Spleen (tissue), 11 donors: ENCODE measurements around the gene AGAP2. TPM values are rescaled to one million over a fixed set of nuclear protein-coding genes. Genes with fewer than 3 reads are reported as not detected.
A peak's percentile ranks its signal among the peaks of the same experiment; 100 is the strongest.

Experiments used
- DNase-seq: peaks from one replicate; pipeline ENCODE4 v3.0.0-alpha.2; 2020
- H3K27ac ChIP-seq, 8 donors: fragments of 200-600 bp; sonication (generic) in 7 of 8; 1 replicate in 4 of 8; 2 replicates in 4 of 8; pipeline versions ENCODE4 v1.5.0 to v1.8.0; 2016 to 2021; ENCODE audit warnings: inconsistent platforms in 4 of 8, mild to moderate bottlenecking in 4 of 8, moderate library complexity in 1 of 8
- H3K27me3 ChIP-seq, 7 donors: fragments of 200-600 bp; sonication (generic) in 6 of 7; replicated peaks in 1 of 7; 1 replicate in 4 of 7; 2 replicates in 3 of 7; pipeline versions ENCODE4 v1.5.0 to v1.8.0; 2016 to 2021; ENCODE audit warnings: inconsistent platforms in 3 of 7, mild to moderate bottlenecking in 1 of 7
- H3K36me3 ChIP-seq, 6 donors: fragments of 200-600 bp; sonication (generic) in 5 of 6; 1 replicate in 4 of 6; 2 replicates in 2 of 6; pipeline versions ENCODE4 v1.5.0 to v1.8.0; 2016 to 2021; ENCODE audit warnings: inconsistent platforms in 2 of 6
- H3K4me1 ChIP-seq, 6 donors: fragments of 200-600 bp; sonication (generic) in 5 of 6; 1 replicate in 3 of 6; 2 replicates in 3 of 6; pipeline versions ENCODE4 v1.5.0 to v1.8.0; 2016 to 2021; ENCODE audit warnings: inconsistent platforms in 3 of 6
- H3K4me3 ChIP-seq, 8 donors: fragments of 200-600 bp; sonication (generic) in 7 of 8; 1 replicate in 4 of 8; 2 replicates in 4 of 8; pipeline versions ENCODE4 v1.5.0 to v1.8.0; 2016 to 2021; ENCODE audit warnings: inconsistent platforms in 4 of 8, mild to moderate bottlenecking in 4 of 8, moderate library complexity in 2 of 8
- H3K9me3 ChIP-seq, 8 donors: fragments of 200-600 bp; sonication (generic) in 7 of 8; 1 replicate in 4 of 8; 2 replicates in 4 of 8; pipeline versions ENCODE4 v1.5.0 to v1.8.0; 2016 to 2021; ENCODE audit warnings: inconsistent platforms in 4 of 8
- CTCF ChIP-seq, 11 experiments: fragments of 200-600 bp in 7 of 11; fragments of 450-650 bp in 4 of 11; sonication (generic) in 4 of 11; IDR thresholded peaks in 8 of 11; conservative IDR thresholded peaks in 3 of 11; 1 replicate in 7 of 11; 2 replicates in 4 of 11; pipeline versions ENCODE4 v1.4.0 to v1.8.0; 2016 to 2021; ENCODE audit warnings: antibody characterized with exemption in 11 of 11, inconsistent platforms in 4 of 11, mild to moderate bottlenecking in 1 of 11
- POLR2A ChIP-seq, 3 donors: fragments of 450-650 bp; IDR thresholded peaks; one replicate each; pipeline ENCODE4 v1.5.1; 2017; ENCODE audit warnings: antibody characterized with exemption in 3 of 3, mild to moderate bottlenecking in 1 of 3
- POLR2AphosphoS5 ChIP-seq, 3 donors: sonication (generic); formaldehyde crosslinking; IDR thresholded peaks; one replicate each; pipeline ENCODE4 v1.5.1; 2017; ENCODE audit warnings: antibody characterized with exemption in 3 of 3
- WGBS, 5 donors: extraction: QIAGEN DNeasy Blood & Tissue Kit in 3 of 5; methylation state at CpG; one replicate each; pipeline versions ENCODE4 v1.1.5 to v1.1.7; 2013 to 2018; 5-methylcytosine and 5-hydroxymethylcytosine counted together
- intact Hi-C: fragments of 100-400 bp; cut with DNase I; formaldehyde crosslinking; loops from one replicate; pipeline ENCODE4 v1.15.0; 2023; ENCODE audit warnings: low total_unique reads
- polyA plus RNA-seq, 3 donors: library from polyadenylated mRNA; stranded (reverse); fragments of 200-250 nt; gene quantifications; one replicate each; pipeline ENCODE4 v1.2.1, GENCODE V29; 2013
- total RNA-seq, 7 donors: library from RNA; depleted of rRNA in 3 of 7; stranded (reverse); fragments of >200 nt in 3 of 7; fragmentation: NEBNext Ultra II Directional in 4 of 7; extraction: Animal tissue kit (Norgen Biotek cat#: 25700) in 4 of 7; gene quantifications; one replicate each; pipeline versions ENCODE4 v1.1.0 to v1.2.1, GENCODE V29; 2016 to 2021
- donor health status: healthy with polysubstance abuse.
- donor health status: DM: no; HTN: no; CAD: no; lungs with moderate emphysema.
- donor health status: DM: no; HTN: no; CAD: no.
- donor health status: Bipolar disorder and iron deficiency.
- donor health status: healthy.
- donor health status: DM: no; HTN: no; CAD: no.
- donor health status: DM: yes; HTN: yes; CAD: no.

AGAP2 gene
- total and polyA plus RNA-seq, 10 donors, result 5.5 to 21.8 (median 19.2) TPM

DNA sequence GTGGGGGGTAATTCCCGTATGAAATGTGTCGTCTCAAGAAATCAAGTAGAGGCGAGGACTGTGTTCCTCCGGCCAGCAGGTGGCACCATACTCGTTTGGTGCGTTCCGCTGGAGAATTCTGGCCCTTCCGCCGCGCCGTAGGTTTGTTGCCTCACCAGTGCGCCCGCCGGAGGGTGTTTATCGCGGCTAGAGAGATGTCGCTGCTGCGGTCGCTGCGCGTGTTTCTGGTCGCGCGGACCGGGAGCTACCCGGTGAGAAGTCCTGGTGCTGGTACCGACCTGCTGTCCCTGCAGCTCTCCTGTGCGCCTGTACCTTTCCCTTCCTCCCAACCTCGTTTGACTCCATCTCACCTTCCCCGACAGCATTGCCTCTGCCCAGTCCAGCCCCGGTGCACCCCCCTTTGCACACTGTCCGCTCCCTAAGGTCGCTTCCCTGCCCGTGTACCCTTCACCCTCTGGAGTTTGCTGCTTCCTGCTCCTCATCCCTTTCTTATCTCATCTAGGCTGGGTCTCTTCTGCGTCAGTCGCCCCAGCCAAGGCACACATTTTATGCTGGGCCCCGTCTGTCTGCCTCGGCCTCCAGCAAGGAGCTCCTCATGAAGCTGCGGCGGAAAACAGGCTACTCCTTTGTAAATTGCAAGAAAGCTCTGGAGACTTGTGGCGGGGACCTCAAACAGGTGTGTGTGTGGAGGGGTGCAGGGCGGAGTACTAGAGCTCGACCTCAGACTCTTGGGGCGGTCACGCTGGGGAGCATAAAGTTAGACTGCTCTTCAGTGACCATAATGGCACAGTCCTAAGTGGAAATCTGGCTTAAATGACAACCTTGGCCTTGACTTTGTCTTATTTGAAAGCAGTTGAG is 44.3 kb upstream of the AGAP2 start, which contains the start of gene TSFM:
Gene TSFM, plus strand, starts transcription at position 180 of the 858 bp plus-strand sequence. Its CDS starts 15 bp downstream, at position 195.
- Histone ChIP-seq H3K36me3 (peaks cover 0 to 41% (median 28%) of the 10 kb centered on the region in 6 donors), H3K27ac (peak within 1 kb of the TSS; percentile 59 to 86 (median 80)), H3K4me1 (peaks cover 14 to 57% (median 41%) of the 10 kb centered on the region in 6 donors), H3K4me3 (peak within 1 kb of the TSS; percentile 64 to 99 (median 94)), H3K9me3 (no peaks in the 10 kb centered on the region), H3K27me3 (no peaks in the 10 kb centered on the region)
- 1 to 2% (median 1%) methylated on average over 42 to 45 of the region's 45 CpGs for WGBS, 5 donors
- TF ChIP-seq POLR2A (IDR thresholded peaks at IDR 0.05), result no peak
- peak; percentile 82 to 99 (median 93) for TF ChIP-seq CTCF (IDR thresholded peaks at IDR 0.05 in 8 of 11, conservative IDR thresholded peaks at IDR 0.05 in 3 of 11)
- peak; percentile 95 to 97 (median 96) for TF ChIP-seq POLR2AphosphoS5 (IDR thresholded peaks at IDR 0.05)
- intact Hi-C loops, result no loop called here
- DNase-seq, result peak; percentile 99

DNA sequence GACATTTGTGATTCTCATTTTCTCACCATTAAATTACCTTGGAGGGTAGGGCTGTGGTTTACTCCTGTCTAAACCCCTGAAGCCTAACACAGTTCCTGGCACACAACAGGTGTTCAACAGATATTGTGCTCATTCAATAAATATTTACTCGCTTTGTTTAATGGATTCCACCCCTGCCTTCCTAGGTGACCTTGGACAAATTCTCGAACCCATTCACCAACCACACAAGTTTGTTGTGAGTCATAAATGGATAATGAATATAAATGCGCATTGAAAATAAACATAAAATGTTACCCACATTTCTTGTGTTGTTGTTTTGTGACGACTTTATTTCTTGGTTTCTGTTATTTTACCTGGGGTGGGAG is 43.7 kb upstream of the AGAP2 start:
- Histone ChIP-seq H3K9me3 (no peaks in the 10 kb centered on the region), H3K4me3 (peak overlapping the region in 7 of 8 donors; percentile 64 to 98 (median 91)), H3K27me3 (no peaks in the 10 kb centered on the region), H3K27ac (peak overlapping the region in 6 of 8 donors; percentile 74 to 86 (median 82)), H3K4me1 (peaks cover 14 to 57% (median 41%) of the 10 kb centered on the region in 6 donors), H3K36me3 (peaks cover 0 to 35% (median 22%) of the 10 kb centered on the region in 6 donors)
- TF ChIP-seq CTCF (IDR thresholded peaks at IDR 0.05 in 8 of 11, conservative IDR thresholded peaks at IDR 0.05 in 3 of 11) (no peak), POLR2A (IDR thresholded peaks at IDR 0.05) (no peak), POLR2AphosphoS5 (IDR thresholded peaks at IDR 0.05) (no peak)
- WGBS, 5 donors, result 19 to 27% (median 24%) methylated on average over 4 of the region's 4 CpGs
- DNase-seq, result no peak
- intact Hi-C loops, result no loop called here

GRCh38 chr12:57781801-57782200 is 43.3 kb upstream of the AGAP2 start:
- Histone ChIP-seq H3K36me3 (peaks cover 0 to 30% (median 18%) of the 10 kb centered on the region in 6 donors), H3K27ac (peak overlapping the region in 5 of 8 donors; percentile 5 to 86 (median 83)), H3K27me3 (no peaks in the 10 kb centered on the region), H3K4me3 (no peak overlapping the region), H3K4me1 (peaks cover 14 to 57% (median 41%) of the 10 kb centered on the region in 6 donors), H3K9me3 (no peaks in the 10 kb centered on the region)
- intact Hi-C loops, result no loop called here
- TF ChIP-seq CTCF (IDR thresholded peaks at IDR 0.05 in 8 of 11, conservative IDR thresholded peaks at IDR 0.05 in 3 of 11) (no peak), POLR2AphosphoS5 (IDR thresholded peaks at IDR 0.05) (no peak), POLR2A (IDR thresholded peaks at IDR 0.05) (no peak)
- 38 to 61% (median 52%) methylated on average over 2 of the region's 2 CpGs for WGBS, 5 donors
- DNase-seq, result no peak

- 68 to 90% (median 83%) methylated on average over 3 of the region's 3 CpGs for WGBS, 5 donors
- Histone ChIP-seq H3K4me3 (no peak overlapping the region), H3K27me3 (no peaks in the 10 kb centered on the region), H3K4me1 (peaks cover 14 to 57% (median 41%) of the 10 kb centered on the region in 6 donors), H3K27ac (peak overlapping the region in 5 of 8 donors; percentile 5 to 86 (median 83)), H3K36me3 (peaks cover 0 to 25% (median 12%) of the 10 kb centered on the region in 6 donors), H3K9me3 (no peaks in the 10 kb centered on the region)
- DNase-seq, result no peak
- no peak for TF ChIP-seq POLR2A (IDR thresholded peaks at IDR 0.05)
- TF ChIP-seq POLR2AphosphoS5 (IDR thresholded peaks at IDR 0.05), result no peak
- no peak for TF ChIP-seq CTCF (IDR thresholded peaks at IDR 0.05 in 8 of 11, conservative IDR thresholded peaks at IDR 0.05 in 3 of 11)
- intact Hi-C loops, result no loop called here
Observed at GRCh38 chr12:57781244-57781643, 42.7 kb upstream of the AGAP2 start.
